Measurements from ENCODE around the gene FKBP5. TPM values are rescaled to one million over a fixed set of nuclear protein-coding genes. Genes with fewer than 3 reads are reported as not detected.
"Not testable (repeated sequence)": the region's sequence is repeated elsewhere in the genome, so short reads cannot be mapped to it uniquely, and the experiment has no call there.

FKBP5 gene
- total RNA-seq, 1 donor from 2014 or later: 142 TPM

DNA sequence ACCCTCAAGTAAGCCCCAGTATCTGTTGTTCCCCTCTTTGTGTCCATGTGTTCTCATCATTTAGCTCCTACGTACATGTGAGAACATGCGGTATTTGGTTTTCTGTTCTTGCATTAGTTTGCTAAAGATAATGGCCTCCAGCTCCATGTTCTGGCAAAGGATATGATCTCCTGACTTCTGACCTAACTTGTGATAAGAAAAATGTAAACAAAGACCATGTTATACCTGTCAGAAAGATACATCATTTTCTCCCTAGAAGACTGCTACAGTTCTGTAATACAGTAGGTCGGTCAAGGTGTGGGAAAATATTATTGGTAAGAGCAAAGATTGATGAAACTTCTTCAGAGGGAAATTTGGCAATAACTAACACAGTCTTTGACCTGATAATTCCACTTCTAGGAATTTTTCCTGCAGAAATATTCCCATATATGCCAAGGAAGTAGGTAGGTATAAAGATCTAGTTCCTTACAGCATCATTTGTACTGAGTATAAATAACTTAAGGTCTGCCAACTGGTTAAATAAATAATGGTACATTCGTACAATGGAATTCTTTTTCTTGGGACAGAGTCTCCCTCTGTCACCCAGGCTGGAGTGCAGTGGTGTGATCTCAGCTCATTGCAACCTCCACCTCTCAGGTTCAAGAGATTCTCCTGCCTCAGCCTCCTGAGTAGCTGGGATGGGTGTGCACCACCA is 19.1 kb upstream of the FKBP5 start:
- intact Hi-C loops (cut with DNase I): no loop called here
- H3K4me1 ChIP-seq: no peaks in the 10 kb centered on the region
- H3K27me3 ChIP-seq: no peaks in the 10 kb centered on the region
- no peak overlapping the region for H3K27ac ChIP-seq
- no peak overlapping the region for H3K4me3 ChIP-seq
- ATAC-seq (no peak), DNase-seq (no peak)
- H3K36me3 ChIP-seq: no peaks in the 10 kb centered on the region
- H3K9me3 ChIP-seq: no peaks in the 10 kb centered on the region
- TF ChIP-seq, protein P1, sequence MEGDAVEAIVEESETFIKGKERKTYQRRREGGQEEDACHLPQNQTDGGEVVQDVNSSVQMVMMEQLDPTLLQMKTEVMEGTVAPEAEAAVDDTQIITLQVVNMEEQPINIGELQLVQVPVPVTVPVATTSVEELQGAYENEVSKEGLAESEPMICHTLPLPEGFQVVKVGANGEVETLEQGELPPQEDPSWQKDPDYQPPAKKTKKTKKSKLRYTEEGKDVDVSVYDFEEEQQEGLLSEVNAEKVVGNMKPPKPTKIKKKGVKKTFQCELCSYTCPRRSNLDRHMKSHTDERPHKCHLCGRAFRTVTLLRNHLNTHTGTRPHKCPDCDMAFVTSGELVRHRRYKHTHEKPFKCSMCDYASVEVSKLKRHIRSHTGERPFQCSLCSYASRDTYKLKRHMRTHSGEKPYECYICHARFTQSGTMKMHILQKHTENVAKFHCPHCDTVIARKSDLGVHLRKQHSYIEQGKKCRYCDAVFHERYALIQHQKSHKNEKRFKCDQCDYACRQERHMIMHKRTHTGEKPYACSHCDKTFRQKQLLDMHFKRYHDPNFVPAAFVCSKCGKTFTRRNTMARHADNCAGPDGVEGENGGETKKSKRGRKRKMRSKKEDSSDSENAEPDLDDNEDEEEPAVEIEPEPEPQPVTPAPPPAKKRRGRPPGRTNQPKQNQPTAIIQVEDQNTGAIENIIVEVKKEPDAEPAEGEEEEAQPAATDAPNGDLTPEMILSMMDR (IDR thresholded peaks at IDR 0.05): no peak

DNA sequence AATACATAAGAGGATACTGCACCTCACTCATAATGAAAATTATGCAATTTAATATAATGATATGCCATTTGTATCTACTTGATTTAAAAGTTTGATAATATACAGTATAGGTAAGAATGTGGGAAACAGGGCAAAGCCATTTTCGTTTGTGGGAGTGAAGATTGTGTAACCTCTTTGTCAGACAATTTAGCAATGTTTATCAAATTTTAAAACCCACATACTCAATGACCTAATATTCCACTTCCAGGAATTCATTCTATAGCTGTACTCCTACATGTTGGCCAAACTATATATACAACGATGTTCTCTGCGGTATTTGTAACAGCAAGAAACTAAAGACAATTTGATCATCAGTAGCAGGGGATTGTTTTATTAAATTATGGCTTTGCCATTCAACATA is 17.8 kb upstream of the FKBP5 start:
- no peak overlapping the region for H3K4me3 ChIP-seq
- TF ChIP-seq, protein P1 (IDR thresholded peaks at IDR 0.05): no peak

DNA sequence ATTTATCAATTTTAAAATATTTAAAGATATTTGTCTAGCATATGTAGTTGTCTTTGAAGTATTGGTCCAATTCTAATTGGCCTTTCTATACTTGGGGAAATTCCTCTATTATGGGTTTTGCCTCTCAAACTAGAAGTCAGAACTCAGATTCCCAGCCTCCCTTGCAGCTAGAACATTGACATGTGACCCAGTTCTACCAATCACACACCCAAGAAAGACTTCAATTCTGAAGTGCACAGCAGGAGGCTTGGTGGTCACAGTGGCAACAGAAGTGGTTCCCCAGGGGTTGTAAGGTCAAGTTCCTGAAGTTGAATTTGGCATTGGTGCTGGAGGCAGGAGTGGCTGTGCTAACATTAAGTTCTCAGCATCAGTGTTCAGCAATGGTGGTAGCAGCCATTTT is 14.8 kb upstream of the FKBP5 start:
- TF ChIP-seq, protein P1 (IDR thresholded peaks at IDR 0.05): no peak
- H3K36me3 ChIP-seq: no peaks in the 10 kb centered on the region
- no peaks in the 10 kb centered on the region for H3K27me3 ChIP-seq
- intact Hi-C loops (cut with DNase I): no loop called here
- H3K27ac ChIP-seq: no peak overlapping the region
- DNase-seq (no peak), ATAC-seq (no peak)
- H3K4me1 ChIP-seq: no peaks in the 10 kb centered on the region
- H3K4me3 ChIP-seq: no peak overlapping the region
- H3K9me3 ChIP-seq: no peaks in the 10 kb centered on the region

More for the DNA sequence above, 17.8 kb upstream of the FKBP5 start:
- no peak for DNase-seq
- Histone ChIP-seq H3K36me3 (no peaks in the 10 kb centered on the region), H3K9me3 (no peaks in the 10 kb centered on the region), H3K27ac (no peak overlapping the region), H3K27me3 (no peaks in the 10 kb centered on the region), H3K4me1 (no peaks in the 10 kb centered on the region)
- peak; percentile 36 for ATAC-seq
- intact Hi-C loops (cut with DNase I): no loop called here

DNA sequence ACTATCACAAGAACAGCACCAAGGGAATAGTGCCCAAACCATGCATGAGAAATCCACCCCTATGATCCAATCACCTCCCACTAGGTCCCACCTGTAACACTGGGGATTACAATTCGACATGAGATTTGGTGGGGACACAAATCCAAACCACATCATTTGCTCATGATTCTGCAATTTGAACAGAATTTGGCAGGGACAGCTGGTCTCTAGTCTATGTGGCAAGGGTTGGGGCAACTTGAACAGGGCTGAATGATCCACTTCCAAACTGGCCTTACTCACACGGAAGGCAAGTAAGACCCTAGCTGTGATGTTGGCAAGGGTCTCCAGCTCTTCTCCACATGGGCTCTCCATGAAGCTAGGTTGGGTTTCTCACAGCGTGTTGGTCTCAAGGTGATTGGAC is 10.1 kb upstream of the FKBP5 start:
- TF ChIP-seq, protein P1 (IDR thresholded peaks at IDR 0.05): no peak
- no peaks in the 10 kb centered on the region for H3K27me3 ChIP-seq
- no peaks in the 10 kb centered on the region for H3K4me1 ChIP-seq
- intact Hi-C loops (cut with DNase I): no loop called here
- DNase-seq (no peak), ATAC-seq (no peak)
- H3K4me3 ChIP-seq: no peak overlapping the region
- H3K27ac ChIP-seq: no peak overlapping the region
- no peaks in the 10 kb centered on the region for H3K9me3 ChIP-seq
- no peaks in the 10 kb centered on the region for H3K36me3 ChIP-seq

DNA sequence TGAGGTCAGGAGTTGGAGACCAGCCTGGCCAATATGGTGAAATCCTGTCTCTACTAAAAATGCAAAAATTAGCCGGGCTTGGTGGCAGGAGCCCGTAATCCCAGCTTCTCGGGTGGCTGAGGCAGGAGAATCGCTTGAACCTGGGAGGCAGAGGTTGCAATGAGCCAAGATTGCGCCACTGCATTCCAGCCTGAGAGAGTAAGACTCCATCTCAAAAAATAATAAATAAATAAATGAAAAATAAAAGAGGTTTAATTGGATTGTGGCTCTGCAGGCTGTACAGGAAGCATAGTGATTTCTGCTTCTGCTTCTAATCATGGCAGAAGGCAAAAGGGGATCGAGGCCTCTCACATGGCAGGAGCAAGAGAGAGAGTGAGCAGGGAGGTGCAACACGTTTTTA is 9.7 kb upstream of the FKBP5 start:
- H3K4me1 ChIP-seq; ATAC-seq; H3K36me3 ChIP-seq; DNase-seq; intact Hi-C loops (cut with DNase I); H3K27ac ChIP-seq; H3K9me3 ChIP-seq; H3K27me3 ChIP-seq; H3K4me3 ChIP-seq: not testable (repeated sequence)

DNA sequence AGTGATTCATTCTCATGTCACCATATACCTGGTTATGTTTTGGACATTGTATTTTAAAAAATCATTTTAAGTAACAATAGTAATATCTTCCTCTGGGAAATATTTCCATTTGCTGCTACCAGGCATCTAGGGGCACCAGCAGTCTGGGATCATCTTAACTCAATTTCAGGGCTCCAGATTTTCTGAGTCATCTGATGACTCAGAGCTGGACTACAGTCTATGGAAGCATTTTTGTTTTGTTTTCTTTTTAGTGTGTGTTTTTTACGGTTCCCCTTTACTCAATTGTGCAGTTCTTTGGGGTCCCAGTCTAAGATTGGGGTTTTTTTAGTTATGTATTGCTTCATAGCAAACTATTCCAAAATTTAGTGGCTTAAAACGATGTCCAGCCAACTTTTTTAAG is 5.7 kb upstream of the FKBP5 start:
- Histone ChIP-seq H3K36me3 (no peaks in the 10 kb centered on the region), H3K27ac (no peak overlapping the region), H3K27me3 (no peaks in the 10 kb centered on the region), H3K9me3 (no peaks in the 10 kb centered on the region), H3K4me1 (peaks cover 21% of the 10 kb centered on the region), H3K4me3 (no peak overlapping the region)
- no peak for ATAC-seq
- TF ChIP-seq, protein P1 (IDR thresholded peaks at IDR 0.05): no peak
- intact Hi-C loops (cut with DNase I): no loop called here
- no peak for DNase-seq

All from upper lobe of right lung (tissue), 1 donor.